HT1080 (cell line): ENCODE measurements around the gene SNAP25. TPM values are rescaled to one million over a fixed set of nuclear protein-coding genes. Genes with fewer than 3 reads are reported as not detected.

Experiments used
- DNase-seq: peaks from one replicate; pipeline ENCODE4 v3.0.0-alpha.2; 2015; ENCODE audit warnings: low read depth
- total RNA-seq: library from RNA; depleted of rRNA; stranded (reverse); fragments of >200 nt; shearing (Covaris generic); gene quantifications from 2 replicates; pipeline ENCODE4 v1.2.3, GENCODE V29; 2014

Gene SNAP25
- total RNA-seq, 1 experiment from 2014 or later: 2.9 TPM

GRCh38 chr20:10303852-10304251 lies 85.2 kb downstream of the SNAP25 start:
- DNase-seq: no peak

GRCh38 chr20:10304471-10305046 lies 85.9 kb downstream of the SNAP25 start:
- no peak for DNase-seq

GRCh38 chr20:10306440-10307358 lies 88.1 kb downstream of the SNAP25 start:
- peak; percentile 89 for DNase-seq

GRCh38 chr20:10307359-10307735 lies 88.7 kb downstream of the SNAP25 start:
- DNase-seq: no peak

GRCh38 chr20:10308652-10309051 lies 90.0 kb downstream of the SNAP25 start:
- DNase-seq: no peak

GRCh38 chr20:10309326-10309725 lies 90.7 kb downstream of the SNAP25 start:
- peak; percentile 94 for DNase-seq

GRCh38 chr20:10312111-10312510 lies 93.5 kb downstream of the SNAP25 start:
- DNase-seq: no peak

- no peak for DNase-seq
Measured at GRCh38 chr20:10313215-10313614, 94.6 kb downstream of the SNAP25 start.

GRCh38 chr20:10313701-10314100 lies 95.1 kb downstream of the SNAP25 start:
- no peak for DNase-seq

GRCh38 chr20:10314198-10314597 lies 95.6 kb downstream of the SNAP25 start:
- no peak for DNase-seq

GRCh38 chr20:10315138-10315537 lies 96.5 kb downstream of the SNAP25 start:
- no peak for DNase-seq

- peak; percentile 54 for DNase-seq
Measured at GRCh38 chr20:10316582-10316981, 98.0 kb downstream of the SNAP25 start.

GRCh38 chr20:10318291-10319024 lies 99.8 kb downstream of the SNAP25 start:
- no peak for DNase-seq

- DNase-seq: no peak
Measured at GRCh38 chr20:10319855-10320254, 101.2 kb downstream of the SNAP25 start.

- no peak for DNase-seq
Measured at GRCh38 chr20:10321138-10321717, 102.6 kb downstream of the SNAP25 start.

- DNase-seq: peak; percentile 30
Measured at GRCh38 chr20:10322073-10323012, 103.7 kb downstream of the SNAP25 start.

GRCh38 chr20:10323729-10324128 lies 105.1 kb downstream of the SNAP25 start:
- DNase-seq: no peak

- no peak for DNase-seq
Measured at GRCh38 chr20:10324198-10324847, 105.7 kb downstream of the SNAP25 start.

GRCh38 chr20:10328897-10329255 lies 110.2 kb downstream of the SNAP25 start:
- peak; percentile 38 for DNase-seq

- DNase-seq: no peak
Measured at GRCh38 chr20:10329387-10330005, 110.9 kb downstream of the SNAP25 start.
